ENCODE results near the gene CCDC174.

Gene CCDC174

GRCh38 chr3:14689247-14689980, 37.9 kb downstream of the CCDC174 start:
- no peaks in the 10 kb centered on the region for H3K79me2 ChIP-seq
- H3K4me2 ChIP-seq (ENCODE audit: low read length), result no peak overlapping the region
- no peak overlapping the region for H2AFZ ChIP-seq
- no peaks in the 10 kb centered on the region for H3K36me3 ChIP-seq (ENCODE audit: control insufficient read depth, insufficient read depth, low read length)
- no peaks in the 10 kb centered on the region for H3K4me1 ChIP-seq
- no peak overlapping the region for H3K27ac ChIP-seq
- no peak overlapping the region for H3K4me3 ChIP-seq (ENCODE audit: low read depth, low read length)
- TF ChIP-seq CTCF (IDR thresholded peaks at IDR 0.05), result no peak
- H3K9me3 ChIP-seq (ENCODE audit: control insufficient read depth, low read length), result no peaks in the 10 kb centered on the region
- H3K9ac ChIP-seq, result no peak overlapping the region
- no peaks in the 10 kb centered on the region for H3K27me3 ChIP-seq (ENCODE audit: control insufficient read depth, insufficient read depth, low read length)

- no peak for TF ChIP-seq CTCF (IDR thresholded peaks at IDR 0.05)
- Histone ChIP-seq H3K4me2 (ENCODE audit: low read length) (no peak overlapping the region), H3K36me3 (ENCODE audit: control insufficient read depth, insufficient read depth, low read length) (no peaks in the 10 kb centered on the region), H3K27ac (no peak overlapping the region), H2AFZ (no peak overlapping the region), H3K79me2 (no peaks in the 10 kb centered on the region), H3K4me1 (no peaks in the 10 kb centered on the region), H3K9me3 (ENCODE audit: control insufficient read depth, low read length) (no peaks in the 10 kb centered on the region), H3K27me3 (ENCODE audit: control insufficient read depth, insufficient read depth, low read length) (no peaks in the 10 kb centered on the region), H3K4me3 (ENCODE audit: low read depth, low read length) (no peak overlapping the region), H3K9ac (no peak overlapping the region)
These were observed 39.7 kb downstream of the CCDC174 start for GRCh38 chr3:14691239-14691638.

- Histone ChIP-seq H3K9ac (no peak overlapping the region), H3K27me3 (ENCODE audit: control insufficient read depth, insufficient read depth, low read length) (no peaks in the 10 kb centered on the region), H3K27ac (no peak overlapping the region), H3K36me3 (ENCODE audit: control insufficient read depth, insufficient read depth, low read length) (no peaks in the 10 kb centered on the region), H3K4me1 (no peaks in the 10 kb centered on the region), H3K9me3 (ENCODE audit: control insufficient read depth, low read length) (no peaks in the 10 kb centered on the region), H2AFZ (no peak overlapping the region), H3K79me2 (no peaks in the 10 kb centered on the region), H3K4me3 (ENCODE audit: low read depth, low read length) (no peak overlapping the region), H3K4me2 (ENCODE audit: low read length) (no peak overlapping the region)
- TF ChIP-seq CTCF (IDR thresholded peaks at IDR 0.05), result no peak
These were observed 40.2 kb downstream of the CCDC174 start for GRCh38 chr3:14691719-14692118.

- Histone ChIP-seq H3K4me2 (ENCODE audit: low read length) (no peak overlapping the region), H3K4me1 (no peaks in the 10 kb centered on the region), H3K9me3 (ENCODE audit: control insufficient read depth, low read length) (no peaks in the 10 kb centered on the region), H3K9ac (no peak overlapping the region), H2AFZ (no peak overlapping the region), H3K4me3 (ENCODE audit: low read depth, low read length) (no peak overlapping the region), H3K79me2 (no peaks in the 10 kb centered on the region), H3K27ac (no peak overlapping the region), H3K27me3 (ENCODE audit: control insufficient read depth, insufficient read depth, low read length) (no peaks in the 10 kb centered on the region), H3K36me3 (ENCODE audit: control insufficient read depth, insufficient read depth, low read length) (no peaks in the 10 kb centered on the region)
- TF ChIP-seq CTCF (IDR thresholded peaks at IDR 0.05), result no peak
These were observed 47.2 kb downstream of the CCDC174 start for GRCh38 chr3:14698601-14699244.

- no peaks in the 10 kb centered on the region for H3K36me3 ChIP-seq (ENCODE audit: control insufficient read depth, insufficient read depth, low read length)
- H3K9me3 ChIP-seq (ENCODE audit: control insufficient read depth, low read length), result no peaks in the 10 kb centered on the region
- H3K4me3 ChIP-seq (ENCODE audit: low read depth, low read length), result no peak overlapping the region
- H2AFZ ChIP-seq, result no peak overlapping the region
- H3K27ac ChIP-seq, result no peak overlapping the region
- TF ChIP-seq CTCF (IDR thresholded peaks at IDR 0.05), result no peak
- H3K4me2 ChIP-seq (ENCODE audit: low read length), result no peak overlapping the region
- H3K4me1 ChIP-seq, result no peaks in the 10 kb centered on the region
- H3K27me3 ChIP-seq (ENCODE audit: control insufficient read depth, insufficient read depth, low read length), result no peaks in the 10 kb centered on the region
- no peaks in the 10 kb centered on the region for H3K79me2 ChIP-seq
- H3K9ac ChIP-seq, result no peak overlapping the region
These were observed 48.1 kb downstream of the CCDC174 start for GRCh38 chr3:14699643-14700042.
